ENCODE measurements around the gene BRAP. TPM values are rescaled to one million over a fixed set of nuclear protein-coding genes. Genes with fewer than 3 reads are reported as not detected.
"Not testable (repeated sequence)": the region's sequence is repeated elsewhere in the genome, so short reads cannot be mapped to it uniquely, and the experiment has no call there.

The BRAP gene
- total and polyA plus RNA-seq, 4 donors = 18.6 to 25.8 (median 19.9) TPM

GRCh38 chr12:111653596-111653995 is 32.2 kb downstream of the BRAP start:
- H3K9me3 ChIP-seq (ENCODE audit: control insufficient read depth, insufficient read depth, low read length) = no peaks in the 10 kb centered on the region
- no peaks in the 10 kb centered on the region for H3K27me3 ChIP-seq (ENCODE audit: control insufficient read depth, insufficient read depth, low read length)
- 74% methylated on average over 6 of the region's 6 CpGs for WGBS (ENCODE audit: insufficient coverage)
- no peak for DNase-seq (ENCODE audit: low read depth in 4 of 6, low spot score in 6 of 6)
- H3K4me3 ChIP-seq (ENCODE audit: low read depth, low read length) = no peak overlapping the region
- no peaks in the 10 kb centered on the region for H3K4me1 ChIP-seq (ENCODE audit: control insufficient read depth, insufficient read depth, low read length)
- H3K27ac ChIP-seq (ENCODE audit: low read depth, low read length) = no peak overlapping the region
- peaks cover 56% of the 10 kb centered on the region for H3K36me3 ChIP-seq (ENCODE audit: control insufficient read depth, insufficient read depth, low read length)

- H3K27ac ChIP-seq (ENCODE audit: low read depth, low read length) = not testable (repeated sequence)
Observed at GRCh38 chr12:111652530-111652929, 33.2 kb downstream of the BRAP start.

GRCh38 chr12:111650912-111651311 is 34.8 kb downstream of the BRAP start:
- no CpG with 5 or more reads among the region's 7 CpGs for WGBS (ENCODE audit: insufficient coverage)
- no peaks in the 10 kb centered on the region for H3K9me3 ChIP-seq (ENCODE audit: control insufficient read depth, insufficient read depth, low read length)
- H3K27ac ChIP-seq (ENCODE audit: low read depth, low read length) = no peak overlapping the region
- no peak overlapping the region for H3K4me3 ChIP-seq (ENCODE audit: low read depth, low read length)
- DNase-seq (ENCODE audit: low read depth in 4 of 6, low spot score in 6 of 6) = no peak
- H3K27me3 ChIP-seq (ENCODE audit: control insufficient read depth, insufficient read depth, low read length) = no peaks in the 10 kb centered on the region
- H3K36me3 ChIP-seq (ENCODE audit: control insufficient read depth, insufficient read depth, low read length) = peaks cover 56% of the 10 kb centered on the region
- no peaks in the 10 kb centered on the region for H3K4me1 ChIP-seq (ENCODE audit: control insufficient read depth, insufficient read depth, low read length)

More at GRCh38 chr12:111652530-111652929, 33.2 kb downstream of the BRAP start:
- H3K27me3 ChIP-seq (ENCODE audit: control insufficient read depth, insufficient read depth, low read length); DNase-seq (ENCODE audit: low read depth in 4 of 6, low spot score in 6 of 6); H3K4me3 ChIP-seq (ENCODE audit: low read depth, low read length); H3K4me1 ChIP-seq (ENCODE audit: control insufficient read depth, insufficient read depth, low read length); H3K9me3 ChIP-seq (ENCODE audit: control insufficient read depth, insufficient read depth, low read length): not testable (repeated sequence)
- WGBS (ENCODE audit: insufficient coverage) = 95% methylated on average over 5 of the region's 9 CpGs
- H3K36me3 ChIP-seq (ENCODE audit: control insufficient read depth, insufficient read depth, low read length) = peaks cover 57% of the 10 kb centered on the region

- peaks cover 7% of the 10 kb centered on the region for H3K4me1 ChIP-seq (ENCODE audit: control insufficient read depth, insufficient read depth, low read length)
- WGBS (ENCODE audit: insufficient coverage) = 100% methylated on average over 4 of the region's 5 CpGs
- no peak for DNase-seq (ENCODE audit: low read depth in 4 of 6, low spot score in 6 of 6)
- no peaks in the 10 kb centered on the region for H3K27me3 ChIP-seq (ENCODE audit: control insufficient read depth, insufficient read depth, low read length)
- H3K9me3 ChIP-seq (ENCODE audit: control insufficient read depth, insufficient read depth, low read length) = no peaks in the 10 kb centered on the region
- H3K27ac ChIP-seq (ENCODE audit: low read depth, low read length) = no peak overlapping the region
- peaks cover 39% of the 10 kb centered on the region for H3K36me3 ChIP-seq (ENCODE audit: control insufficient read depth, insufficient read depth, low read length)
- no peak overlapping the region for H3K4me3 ChIP-seq (ENCODE audit: low read depth, low read length)
Observed at GRCh38 chr12:111645433-111645832, 40.3 kb downstream of the BRAP start.

GRCh38 chr12:111643427-111643826 is 42.3 kb downstream of the BRAP start:
- DNase-seq (ENCODE audit: low read depth in 4 of 6, low spot score in 6 of 6) = peak in 2 of 6 donors; percentile 38 to 54
- H3K9me3 ChIP-seq (ENCODE audit: control insufficient read depth, insufficient read depth, low read length) = no peaks in the 10 kb centered on the region
- H3K4me1 ChIP-seq (ENCODE audit: control insufficient read depth, insufficient read depth, low read length) = peaks cover 12% of the 10 kb centered on the region
- H3K36me3 ChIP-seq (ENCODE audit: control insufficient read depth, insufficient read depth, low read length) = peaks cover 29% of the 10 kb centered on the region
- H3K27ac ChIP-seq (ENCODE audit: low read depth, low read length) = peak overlapping the region; percentile 49
- no peak overlapping the region for H3K4me3 ChIP-seq (ENCODE audit: low read depth, low read length)
- WGBS (ENCODE audit: insufficient coverage) = 52% methylated on average over 2 of the region's 3 CpGs
- no peaks in the 10 kb centered on the region for H3K27me3 ChIP-seq (ENCODE audit: control insufficient read depth, insufficient read depth, low read length)

GRCh38 chr12:111642681-111643426 is 42.9 kb downstream of the BRAP start:
- DNase-seq (ENCODE audit: low read depth in 4 of 6, low spot score in 6 of 6) = peak in 1 of 6 donors; percentile 29
- peaks cover 27% of the 10 kb centered on the region for H3K36me3 ChIP-seq (ENCODE audit: control insufficient read depth, insufficient read depth, low read length)
- peak overlapping the region; percentile 49 for H3K27ac ChIP-seq (ENCODE audit: low read depth, low read length)
- H3K9me3 ChIP-seq (ENCODE audit: control insufficient read depth, insufficient read depth, low read length) = no peaks in the 10 kb centered on the region
- H3K27me3 ChIP-seq (ENCODE audit: control insufficient read depth, insufficient read depth, low read length) = no peaks in the 10 kb centered on the region
- 29% methylated on average over 1 of the region's 4 CpGs for WGBS (ENCODE audit: insufficient coverage)
- peaks cover 15% of the 10 kb centered on the region for H3K4me1 ChIP-seq (ENCODE audit: control insufficient read depth, insufficient read depth, low read length)
- H3K4me3 ChIP-seq (ENCODE audit: low read depth, low read length) = no peak overlapping the region

GRCh38 chr12:111640506-111640905 is 45.2 kb downstream of the BRAP start:
- Histone ChIP-seq H3K4me1 (ENCODE audit: control insufficient read depth, insufficient read depth, low read length) (peaks cover 34% of the 10 kb centered on the region), H3K9me3 (ENCODE audit: control insufficient read depth, insufficient read depth, low read length) (no peaks in the 10 kb centered on the region), H3K27me3 (ENCODE audit: control insufficient read depth, insufficient read depth, low read length) (no peaks in the 10 kb centered on the region), H3K4me3 (ENCODE audit: low read depth, low read length) (no peak overlapping the region), H3K36me3 (ENCODE audit: control insufficient read depth, insufficient read depth, low read length) (peaks cover 9% of the 10 kb centered on the region), H3K27ac (ENCODE audit: low read depth, low read length) (no peak overlapping the region)
- DNase-seq (ENCODE audit: low read depth in 4 of 6, low spot score in 6 of 6) = peak in 1 of 6 donors; percentile 89
- WGBS (ENCODE audit: insufficient coverage) = 80% methylated on average over 1 of the region's 5 CpGs

GRCh38 chr12:111638556-111638955 is 47.2 kb downstream of the BRAP start:
- H3K27ac ChIP-seq (ENCODE audit: low read depth, low read length) = no peak overlapping the region
- no peaks in the 10 kb centered on the region for H3K9me3 ChIP-seq (ENCODE audit: control insufficient read depth, insufficient read depth, low read length)
- peaks cover 38% of the 10 kb centered on the region for H3K4me1 ChIP-seq (ENCODE audit: control insufficient read depth, insufficient read depth, low read length)
- no peaks in the 10 kb centered on the region for H3K27me3 ChIP-seq (ENCODE audit: control insufficient read depth, insufficient read depth, low read length)
- peaks cover 3% of the 10 kb centered on the region for H3K36me3 ChIP-seq (ENCODE audit: control insufficient read depth, insufficient read depth, low read length)
- WGBS (ENCODE audit: insufficient coverage) = 53% methylated on average over 3 of the region's 6 CpGs
- DNase-seq (ENCODE audit: low read depth in 4 of 6, low spot score in 6 of 6) = peak in 2 of 6 donors; percentile 9 to 36
- no peak overlapping the region for H3K4me3 ChIP-seq (ENCODE audit: low read depth, low read length)

- WGBS (ENCODE audit: insufficient coverage) = 3% methylated on average over 16 of the region's 19 CpGs
- H3K4me1 ChIP-seq (ENCODE audit: control insufficient read depth, insufficient read depth, low read length) = peaks cover 33% of the 10 kb centered on the region
- H3K4me3 ChIP-seq (ENCODE audit: low read depth, low read length) = peak overlapping the region; percentile 12
- H3K27ac ChIP-seq (ENCODE audit: low read depth, low read length) = peak overlapping the region; percentile 91
- DNase-seq (ENCODE audit: low read depth in 4 of 6, low spot score in 6 of 6) = peak in 5 of 6 donors; percentile 40 to 90 (median 60)
- H3K9me3 ChIP-seq (ENCODE audit: control insufficient read depth, insufficient read depth, low read length) = no peaks in the 10 kb centered on the region
- no peaks in the 10 kb centered on the region for H3K27me3 ChIP-seq (ENCODE audit: control insufficient read depth, insufficient read depth, low read length)
- peaks cover 3% of the 10 kb centered on the region for H3K36me3 ChIP-seq (ENCODE audit: control insufficient read depth, insufficient read depth, low read length)
Observed at GRCh38 chr12:111636209-111636945, 49.4 kb downstream of the BRAP start.

Data from spinal cord (tissue), 10 donors.